GM21381 (cell line): ENCODE measurements around the gene SLC1A6.
"Not testable (repeated sequence)": the region's sequence is repeated elsewhere in the genome, so short reads cannot be mapped to it uniquely, and the experiment has no call there.

Source experiments
- ATAC-seq: cut with Tn5 transposase; IDR thresholded peaks from one replicate; pipeline ENCODE4 v1.9.1; 2021; ENCODE audit warnings: mild to moderate bottlenecking, moderate library complexity; ENCODE audit not compliant: unreplicated experiment

The SLC1A6 gene

DNA sequence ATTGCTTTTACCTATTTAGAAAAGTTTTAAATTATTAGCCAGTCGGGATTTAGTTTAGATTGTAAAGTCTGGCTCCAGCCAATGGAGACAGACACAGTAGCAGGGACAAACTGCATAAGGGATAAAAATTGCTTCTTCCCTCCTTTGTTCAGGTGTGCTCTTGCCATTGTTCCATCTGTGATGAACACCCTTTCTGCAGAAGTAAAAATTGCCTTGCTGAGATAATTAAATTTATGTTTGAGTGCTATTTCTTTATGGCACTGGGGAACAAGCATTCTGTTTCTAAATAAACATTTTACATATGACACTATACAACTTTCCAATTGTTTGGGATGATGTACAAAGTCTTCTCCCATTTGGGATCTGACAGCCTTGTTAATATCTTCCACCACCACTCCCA is 20.4 kb downstream of the SLC1A6 start:
- ATAC-seq: no peak

GRCh38 chr19:14957464-14957863 is 22.2 kb downstream of the SLC1A6 start:
- no peak for ATAC-seq

DNA sequence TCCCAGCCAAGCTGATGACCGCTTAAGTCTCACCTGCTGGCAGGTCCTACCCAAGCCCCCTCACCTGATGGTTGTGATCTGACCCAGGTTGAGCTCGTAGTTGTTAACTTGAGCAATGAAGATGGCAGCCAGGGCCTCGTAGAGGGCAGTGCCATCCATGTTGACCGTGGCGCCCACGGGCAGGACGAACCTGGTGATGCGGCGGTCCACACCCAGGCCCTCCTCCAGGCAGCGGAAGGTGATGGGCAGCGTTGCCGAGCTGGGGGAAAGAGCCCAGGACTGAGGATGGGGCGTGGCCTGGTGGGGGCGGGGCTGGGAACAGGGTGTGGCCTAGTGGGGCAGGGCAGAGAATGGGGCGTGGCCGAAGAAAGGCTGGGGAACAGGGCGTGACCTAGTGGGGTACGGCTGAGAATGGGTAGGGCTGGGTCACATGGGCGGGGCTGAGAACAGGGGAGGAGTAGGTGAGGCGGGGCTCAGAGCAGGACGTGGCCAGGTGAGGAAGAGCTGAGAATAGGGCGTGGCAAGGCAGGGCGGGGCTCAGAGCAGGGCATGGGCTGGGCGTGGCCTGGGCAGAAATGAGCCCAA is 25.5 kb downstream of the SLC1A6 start:
- no peak for ATAC-seq

GRCh38 chr19:14952767-14953166 is 26.9 kb downstream of the SLC1A6 start:
- no peak for ATAC-seq

DNA sequence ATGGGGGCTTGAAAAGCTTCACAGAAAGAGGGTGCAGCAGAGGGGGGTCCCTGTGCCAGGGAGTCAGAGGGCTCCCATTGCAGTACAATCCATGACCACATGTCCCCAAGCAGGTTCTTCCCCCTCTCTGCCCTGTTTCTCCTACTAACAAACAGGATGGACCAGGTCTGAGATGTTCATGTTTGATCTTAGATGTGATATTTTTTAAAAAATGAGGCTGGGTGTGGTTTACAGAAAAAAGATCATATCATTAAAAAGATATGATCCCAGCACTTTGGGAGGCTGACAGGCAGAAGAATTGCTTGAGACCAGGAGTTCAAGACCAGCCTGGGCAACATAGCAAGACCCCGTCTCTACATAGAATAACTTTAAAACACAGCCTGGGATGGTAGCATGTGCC is 29.2 kb downstream of the SLC1A6 start:
- ATAC-seq: no peak

- ATAC-seq: no peak
These were observed 29.8 kb downstream of the SLC1A6 start for GRCh38 chr19:14949876-14950275.

DNA sequence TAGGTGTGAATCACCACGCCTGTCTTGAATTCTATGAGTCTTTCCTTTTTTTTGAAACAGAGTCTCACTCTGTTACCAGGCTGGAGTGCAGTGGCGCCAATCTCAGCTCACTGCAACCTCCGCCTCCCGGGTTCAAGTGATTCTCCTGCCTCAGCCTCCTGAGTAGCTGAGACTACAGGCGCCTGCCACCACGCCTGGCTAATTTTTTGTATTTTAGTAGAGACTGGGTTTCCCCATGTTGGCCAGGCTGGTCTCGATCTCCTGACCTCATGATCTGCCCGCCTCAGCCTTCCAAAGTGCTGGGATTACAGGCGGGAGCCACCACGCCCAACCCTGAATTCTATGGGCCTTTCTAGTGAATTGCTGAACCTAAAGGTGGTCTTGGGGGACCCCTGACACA is 30.3 kb downstream of the SLC1A6 start:
- not testable (repeated sequence) for ATAC-seq

- ATAC-seq: no peak
These were observed 35.2 kb downstream of the SLC1A6 start for GRCh38 chr19:14944456-14944855.

DNA sequence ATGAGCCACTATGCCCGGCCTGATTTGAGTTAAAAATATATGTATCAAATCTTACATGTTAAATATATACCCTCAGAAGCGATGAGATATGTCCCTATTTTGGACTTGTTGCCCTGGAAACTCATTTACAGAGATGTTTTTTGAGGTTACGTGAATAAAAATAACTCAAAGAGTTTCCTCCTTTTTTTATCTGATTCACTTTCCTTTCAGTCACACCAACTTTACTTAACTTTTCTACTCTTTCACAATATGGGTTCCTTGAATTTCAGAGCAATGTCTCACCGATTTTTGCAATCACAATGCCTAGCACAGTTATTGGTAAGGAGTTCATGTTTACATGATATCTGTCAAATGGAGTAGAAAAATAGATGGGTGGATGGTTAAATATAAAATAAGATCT is 36.1 kb downstream of the SLC1A6 start:
- ATAC-seq: no peak

- no peak for ATAC-seq
These were observed 38.5 kb downstream of the SLC1A6 start, which contains the start of gene OR7C2 for GRCh38 chr19:14941189-14941588. TSS of gene OR7C2 (plus strand) at chr19:14941489. CDS start at chr19:14941489, 0 bp downstream.

GRCh38 chr19:14940266-14940665 is 39.4 kb downstream of the SLC1A6 start:
- ATAC-seq: no peak

- no peak for ATAC-seq
These were observed 46.2 kb downstream of the SLC1A6 start for GRCh38 chr19:14933506-14933905.

DNA sequence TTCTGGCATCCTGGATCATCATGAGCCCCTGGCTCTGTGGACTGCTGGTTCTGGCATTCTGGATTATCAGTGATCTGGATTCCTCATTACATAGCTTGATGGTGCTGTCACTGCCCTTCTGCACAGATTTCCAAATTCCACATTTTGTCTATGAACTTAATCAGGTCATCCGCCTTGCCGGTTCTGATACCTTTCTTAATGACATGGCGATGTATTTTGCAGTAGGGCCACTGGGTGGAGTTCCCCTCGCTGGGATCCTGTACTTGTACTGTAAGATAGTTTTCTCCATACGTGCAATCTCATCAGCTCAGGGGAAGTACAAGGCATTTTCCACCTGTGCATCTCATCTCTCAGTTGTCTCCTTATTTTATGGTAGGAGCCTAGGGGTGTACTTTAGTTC is 62.8 kb downstream of the SLC1A6 start:
- ATAC-seq: no peak

GRCh38 chr19:14915116-14915515 is 64.5 kb downstream of the SLC1A6 start:
- no peak for ATAC-seq

- ATAC-seq: no peak
These were observed 73.0 kb downstream of the SLC1A6 start for GRCh38 chr19:14906711-14907110.

DNA sequence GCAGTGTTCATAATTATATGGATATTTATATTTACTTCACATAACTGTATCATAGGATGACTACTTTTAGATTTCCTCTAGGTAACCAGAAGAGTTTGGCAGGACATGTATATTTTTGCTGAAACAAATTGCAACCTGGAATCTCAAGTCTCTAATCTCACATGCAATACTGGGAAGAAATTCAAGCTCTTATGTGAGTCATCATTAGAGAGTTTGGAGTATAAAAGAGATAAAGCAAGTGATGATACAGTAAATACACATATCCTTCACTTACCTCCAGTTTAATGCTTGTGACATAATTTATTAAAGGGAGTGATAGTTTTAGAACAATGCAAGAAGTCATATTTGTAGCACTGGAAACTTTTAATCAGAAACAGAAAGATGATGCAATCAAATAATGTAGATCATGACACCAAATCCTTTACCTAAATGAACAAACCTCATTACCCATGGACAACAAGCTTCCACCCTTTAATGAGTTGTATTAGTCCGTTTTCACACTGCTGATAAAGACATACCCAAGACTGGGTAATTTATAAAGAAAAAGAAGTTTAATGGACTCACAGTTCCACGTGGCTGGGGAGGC is 77.9 kb downstream of the SLC1A6 start:
- ATAC-seq: no peak
